Measurements from ENCODE around the gene PICALM. TPM values are rescaled to one million over a fixed set of nuclear protein-coding genes. Genes with fewer than 3 reads are reported as not detected.

Gene PICALM
- total and polyA plus RNA-seq, 10 of the 15 experiments (the other 5 are each of a cell fraction or from before 2014, with no cell fraction given) = 4.3 to 150 (median 41.8) TPM

GRCh38 chr11:86108191-86108590, 39.3 kb upstream of the PICALM start:
- Histone ChIP-seq H3K4me1 (ENCODE audit: control insufficient read depth, insufficient read depth, low read length) (no peaks in the 10 kb centered on the region), H3K9me3 (replicated peaks; ENCODE audit: control insufficient read depth, insufficient read depth, low read length) (no peaks in the 10 kb centered on the region), H2AFZ (ENCODE audit: control insufficient read depth, low read depth, low read length) (no peak overlapping the region; the same call in 1 of the 2 replicates), H3K27ac (ENCODE audit: control insufficient read depth, insufficient read depth) (no peak overlapping the region), H3K79me2 (ENCODE audit: control insufficient read depth, insufficient read depth, low read length) (no peaks in the 10 kb centered on the region), H3K4me2 (ENCODE audit: control insufficient read depth, insufficient read depth) (no peak overlapping the region), H3K27me3 (replicated peaks in 1 of 2; ENCODE audit: control insufficient read depth in 2 of 2, insufficient read depth in 2 of 2, low read length in 1 of 2) (no peaks in the 10 kb centered on the region), H4K20me1 (ENCODE audit: control insufficient read depth, insufficient read depth) (no peaks in the 10 kb centered on the region), H3K4me3 (no peak overlapping the region), H3K36me3 (ENCODE audit: control insufficient read depth in 2 of 2, insufficient read depth in 2 of 2, low read length in 1 of 2) (no peaks in the 10 kb centered on the region), H3K9ac (ENCODE audit: control insufficient read depth, insufficient read depth, low read length) (no peak overlapping the region)
- ChIA-PET SMC1A (ENCODE audit: uncharacterized antibody, unreplicated experiment) (interaction anchor here (0.5 to 1.9 kb wide), 3 partner anchors 9 to 39 kb away, joined by 3 to 8 read pairs (median 6); partner anchors contain the start of gene PICALM), POLR2A (interaction anchor here (1.7 kb wide), 1 partner anchor 8 kb away, joined by 8 read pairs; no protein-coding TSS in a partner anchor), CTCF (interaction anchor here (1.2 to 1.6 kb wide), 3 partner anchors 11 to 111 kb away, joined by 3 to 5 read pairs (median 3); no protein-coding TSS in a partner anchor), RAD21 (ENCODE audit: unreplicated experiment) (no interaction called here)
- 65% methylated on average over 3 of the region's 3 CpGs for WGBS (ENCODE audit: insufficient coverage, insufficient replicate concordance, low lambda C conversion rate, missing lambda C conversion rate)
- ATAC-seq (peak; percentile 39; the same call in 1 of the 3 replicates), FAIRE-seq (no peak), DNase-seq (ENCODE audit: low read depth, low spot score) (no peak)
- BruUV-seq (replicated peaks) = no TSS peak
- intact Hi-C loops (cut with micrococcal nuclease; ENCODE audit: unreplicated experiment) = no loop called here
- in situ Hi-C loops (cut with MboI) = no loop called here
- TF ChIP-seq NFYA (IDR thresholded peaks at IDR 0.05; ENCODE audit: borderline replicate concordance, low read depth, low read length) (no peak), NR2F1 (conservative IDR thresholded peaks at IDR 0.05) (no peak), E4F1 (IDR thresholded peaks at IDR 0.05; ENCODE audit: borderline replicate concordance, partially characterized antibody) (no peak), IKZF2 (IDR thresholded peaks at IDR 0.05) (no peak), ZNF207 (IDR thresholded peaks at IDR 0.05; ENCODE audit: borderline replicate concordance) (no peak), EZH2 (IDR thresholded peaks at IDR 0.05; ENCODE audit: borderline replicate concordance, control insufficient read depth, low read depth, low read length) (no peak), SUPT20H (IDR thresholded peaks at IDR 0.05; ENCODE audit: borderline replicate concordance, control insufficient read depth, low read depth, low read length) (no peak), BACH1 (IDR thresholded peaks at IDR 0.05; ENCODE audit: borderline replicate concordance) (no peak), ZBTB40 (IDR thresholded peaks at IDR 0.05; ENCODE audit: borderline replicate concordance) (no peak), LARP7 (IDR thresholded peaks at IDR 0.05) (no peak), WRNIP1 (IDR thresholded peaks at IDR 0.05; ENCODE audit: borderline replicate concordance, low read depth, low read length) (no peak), ZZZ3 (IDR thresholded peaks at IDR 0.05; ENCODE audit: control insufficient read depth, insufficient read length, low read depth) (no peak), CHD2 (IDR thresholded peaks at IDR 0.05; ENCODE audit: borderline replicate concordance, low read depth, low read length) (no peak)

All from GM12878 (cell line).